Neural progenitor cell (in vitro differentiated cells): ENCODE measurements around the gene CRACR2A. TPM values are rescaled to one million over a fixed set of nuclear protein-coding genes. Genes with fewer than 3 reads are reported as not detected.

Experiments
- DNase-seq: peaks from one replicate; pipeline ENCODE4 v3.0.0-alpha.2; 2016; ENCODE audit warnings: low spot score
- H2AFZ ChIP-seq: fragments of 200-600 bp; sonication (generic); replicated peaks from 2 replicates; pipeline ENCODE4 v1.6.1; 2016; ENCODE audit warnings: antibody characterized with exemption
- H3F3A ChIP-seq: fragments of 200-600 bp; sonication (generic); 2 replicates; pipeline ENCODE4 v1.6.1; 2016; ENCODE audit warnings: antibody characterized with exemption, low read depth
- H3K27ac ChIP-seq: fragments of 200-600 bp; sonication (generic); 2 replicates; pipeline ENCODE4 v1.5.1; 2016; ENCODE audit warnings: mild to moderate bottlenecking
- H3K27me3 ChIP-seq: fragments of 200-600 bp; sonication (generic); 2 replicates; pipeline ENCODE4 v1.6.1; 2016; ENCODE audit warnings: mild to moderate bottlenecking, moderate library complexity
- H3K36me3 ChIP-seq: fragments of 200-600 bp; sonication (generic); 2 replicates; pipeline ENCODE4 v1.5.1; 2016
- H3K4me1 ChIP-seq: fragments of 200-600 bp; sonication (generic); 2 replicates; pipeline ENCODE4 v1.6.1; 2016; ENCODE audit warnings: mixed run types
- H3K4me2 ChIP-seq: fragments of 200-600 bp; sonication (generic); 2 replicates; pipeline ENCODE4 v1.6.1; 2016
- H3K4me3 ChIP-seq: fragments of 200-600 bp; sonication (generic); 2 replicates; pipeline ENCODE4 v1.5.1; 2016
- H3K79me2 ChIP-seq: fragments of 200-600 bp; sonication (generic); 2 replicates; pipeline ENCODE4 v1.6.1; 2016; ENCODE audit warnings: low read depth
- H3K9ac ChIP-seq: fragments of 200-600 bp; sonication (generic); 2 replicates; pipeline ENCODE4 v1.6.1; 2016
- H3K9me3 ChIP-seq: fragments of 200-600 bp; sonication (generic); 2 replicates; pipeline ENCODE4 v1.5.1; 2016; ENCODE audit warnings: low read depth
- H4K20me1 ChIP-seq: fragments of 200-600 bp; sonication (generic); 2 replicates; pipeline ENCODE4 v1.6.1; 2016; ENCODE audit warnings: low read depth
- H3K27ac Mint-ChIP-seq: 3 replicates; pipeline ENCODE4 v1.8.0; 2021; ENCODE audit warnings: mixed read lengths
- H3K27me3 Mint-ChIP-seq: 2 replicates; pipeline ENCODE4 v1.8.0; 2022; ENCODE audit warnings: low read depth, mild to moderate bottlenecking, inconsistent platforms, moderate library complexity, mixed read lengths; ENCODE audit not compliant: insufficient read depth
- H3K36me3 Mint-ChIP-seq: 3 replicates; pipeline ENCODE4 v1.8.0; 2021; ENCODE audit warnings: mixed read lengths
- H3K4me1 Mint-ChIP-seq: 3 replicates; pipeline ENCODE4 v1.8.0; 2021; ENCODE audit warnings: mixed read lengths
- H3K4me3 Mint-ChIP-seq: 3 replicates; pipeline ENCODE4 v1.8.0; 2021; ENCODE audit warnings: mild to moderate bottlenecking, moderate library complexity, mixed read lengths
- H3K9me3 Mint-ChIP-seq: 3 replicates; pipeline ENCODE4 v1.8.0; 2020; ENCODE audit warnings: mixed read lengths
- EZH2 ChIP-seq: fragments of 200-600 bp; sonication (generic); IDR thresholded peaks from 2 replicates; pipeline ENCODE4 v1.6.1; 2017; ENCODE audit warnings: antibody characterized with exemption, mild to moderate bottlenecking, moderate library complexity
- EZH2phosphoT487 ChIP-seq: fragments of 200-600 bp; sonication (generic); IDR thresholded peaks from 2 replicates; pipeline ENCODE4 v1.6.1; 2017; ENCODE audit warnings: antibody characterized with exemption
- total RNA-seq: library from RNA; depleted of rRNA; stranded (reverse); fragments of >200 nt; gene quantifications from 2 replicates; pipeline ENCODE4 v1.2.3, GENCODE V29; 2015; ENCODE audit warnings: low replicate concordance
- TF ChIP-seq, protein P1 (sequence below): fragments of 200-600 bp; sonication (generic); IDR thresholded peaks from 2 replicates; pipeline ENCODE4 v1.5.1; 2017; ENCODE audit warnings: antibody characterized with exemption, mild to moderate bottlenecking

Gene CRACR2A
- total RNA-seq, 1 donor from 2014 or later: 0.06 TPM

DNA sequence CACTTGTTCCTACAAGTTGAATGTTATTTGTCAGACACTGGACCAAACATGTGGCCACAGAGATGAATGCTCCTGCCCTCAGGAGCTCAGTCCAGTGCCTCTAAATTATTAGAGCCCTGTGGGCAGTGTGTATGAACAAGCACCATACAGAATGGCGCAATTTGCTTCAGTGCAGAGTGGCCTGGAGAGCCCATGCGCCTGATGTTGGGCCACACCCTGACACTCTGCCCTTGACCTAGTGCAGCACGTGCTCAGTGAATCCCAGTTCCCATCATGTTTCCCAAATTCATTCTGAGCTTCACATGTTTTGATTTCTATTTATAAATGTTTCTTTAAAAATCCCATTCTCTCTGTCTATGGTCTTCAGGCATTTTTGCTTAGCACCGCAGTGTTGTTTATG lies 145.1 kb downstream of the CRACR2A start:
- Histone ChIP-seq H3F3A (peaks cover 35% of the 10 kb centered on the region), H3K27ac (no peak overlapping the region), H3K79me2 (no peaks in the 10 kb centered on the region), H3K9me3 (no peaks in the 10 kb centered on the region), H3K27me3 (peaks cover 5% of the 10 kb centered on the region), H3K36me3 (no peaks in the 10 kb centered on the region), H2AFZ (no peak overlapping the region), H4K20me1 (no peaks in the 10 kb centered on the region), H3K4me3 (no peak overlapping the region), H3K4me2 (no peak overlapping the region), H3K9ac (no peak overlapping the region), H3K4me1 (peaks cover 44% of the 10 kb centered on the region)
- DNase-seq: no peak
- H3K4me1 Mint-ChIP-seq: peaks cover 43% of the 10 kb centered on the region
- no peaks in the 10 kb centered on the region for H3K36me3 Mint-ChIP-seq
- H3K9me3 Mint-ChIP-seq: peaks cover 7% of the 10 kb centered on the region
- TF ChIP-seq, protein P1, sequence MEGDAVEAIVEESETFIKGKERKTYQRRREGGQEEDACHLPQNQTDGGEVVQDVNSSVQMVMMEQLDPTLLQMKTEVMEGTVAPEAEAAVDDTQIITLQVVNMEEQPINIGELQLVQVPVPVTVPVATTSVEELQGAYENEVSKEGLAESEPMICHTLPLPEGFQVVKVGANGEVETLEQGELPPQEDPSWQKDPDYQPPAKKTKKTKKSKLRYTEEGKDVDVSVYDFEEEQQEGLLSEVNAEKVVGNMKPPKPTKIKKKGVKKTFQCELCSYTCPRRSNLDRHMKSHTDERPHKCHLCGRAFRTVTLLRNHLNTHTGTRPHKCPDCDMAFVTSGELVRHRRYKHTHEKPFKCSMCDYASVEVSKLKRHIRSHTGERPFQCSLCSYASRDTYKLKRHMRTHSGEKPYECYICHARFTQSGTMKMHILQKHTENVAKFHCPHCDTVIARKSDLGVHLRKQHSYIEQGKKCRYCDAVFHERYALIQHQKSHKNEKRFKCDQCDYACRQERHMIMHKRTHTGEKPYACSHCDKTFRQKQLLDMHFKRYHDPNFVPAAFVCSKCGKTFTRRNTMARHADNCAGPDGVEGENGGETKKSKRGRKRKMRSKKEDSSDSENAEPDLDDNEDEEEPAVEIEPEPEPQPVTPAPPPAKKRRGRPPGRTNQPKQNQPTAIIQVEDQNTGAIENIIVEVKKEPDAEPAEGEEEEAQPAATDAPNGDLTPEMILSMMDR: no peak
- TF ChIP-seq EZH2 (no peak), EZH2phosphoT487 (no peak)
- no peak overlapping the region for H3K27ac Mint-ChIP-seq
- H3K27me3 Mint-ChIP-seq: peaks cover 17% of the 10 kb centered on the region
- H3K4me3 Mint-ChIP-seq: no peak overlapping the region

DNA sequence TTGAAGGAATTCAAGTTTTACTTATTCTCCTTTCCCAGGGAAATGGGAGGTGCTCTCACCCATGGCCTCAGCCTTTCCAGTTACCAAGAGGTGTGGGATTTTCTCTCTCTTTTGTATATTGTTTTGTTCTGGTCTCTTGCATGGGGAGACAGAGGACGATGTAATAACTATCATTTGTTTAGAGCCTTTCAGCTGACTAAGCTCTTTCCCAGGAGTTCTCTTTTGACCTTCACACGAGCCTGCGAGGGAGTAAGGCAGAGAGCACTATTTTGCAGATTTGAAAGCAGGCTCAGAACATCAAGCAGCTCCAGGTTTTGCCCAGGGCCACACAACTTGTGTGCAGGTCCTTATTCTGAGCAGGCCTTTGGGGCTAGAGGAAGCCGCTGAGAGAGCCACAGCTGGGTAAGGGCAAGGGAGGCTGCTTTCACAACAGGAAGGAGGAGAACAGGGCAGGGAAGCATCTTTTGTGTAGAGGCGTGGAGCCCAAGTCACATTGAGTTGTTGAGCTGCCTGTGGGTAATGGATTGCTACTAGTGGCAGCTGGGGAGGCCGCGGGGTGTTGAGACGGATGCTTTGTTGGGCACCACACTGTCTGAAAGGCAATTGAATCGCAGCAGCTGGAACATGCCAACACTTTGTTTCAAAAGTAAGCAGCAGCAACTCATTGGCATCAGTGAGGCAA lies 145.7 kb downstream of the CRACR2A start:
- Histone ChIP-seq H3K27me3 (peaks cover 5% of the 10 kb centered on the region), H3K9me3 (no peaks in the 10 kb centered on the region), H3K4me3 (no peak overlapping the region), H3K4me1 (peaks cover 51% of the 10 kb centered on the region), H3K79me2 (no peaks in the 10 kb centered on the region), H2AFZ (no peak overlapping the region), H4K20me1 (no peaks in the 10 kb centered on the region), H3K9ac (no peak overlapping the region), H3F3A (peaks cover 35% of the 10 kb centered on the region), H3K27ac (no peak overlapping the region), H3K36me3 (no peaks in the 10 kb centered on the region), H3K4me2 (no peak overlapping the region)
- H3K27me3 Mint-ChIP-seq: peaks cover 18% of the 10 kb centered on the region
- TF ChIP-seq EZH2: no peak
- TF ChIP-seq EZH2phosphoT487: no peak
- TF ChIP-seq, protein P1: no peak
- H3K36me3 Mint-ChIP-seq: no peaks in the 10 kb centered on the region
- peaks cover 50% of the 10 kb centered on the region for H3K4me1 Mint-ChIP-seq
- H3K4me3 Mint-ChIP-seq: no peak overlapping the region
- H3K27ac Mint-ChIP-seq: peak overlapping the region; percentile 62
- peak; percentile 20 for DNase-seq
- peaks cover 7% of the 10 kb centered on the region for H3K9me3 Mint-ChIP-seq

DNA sequence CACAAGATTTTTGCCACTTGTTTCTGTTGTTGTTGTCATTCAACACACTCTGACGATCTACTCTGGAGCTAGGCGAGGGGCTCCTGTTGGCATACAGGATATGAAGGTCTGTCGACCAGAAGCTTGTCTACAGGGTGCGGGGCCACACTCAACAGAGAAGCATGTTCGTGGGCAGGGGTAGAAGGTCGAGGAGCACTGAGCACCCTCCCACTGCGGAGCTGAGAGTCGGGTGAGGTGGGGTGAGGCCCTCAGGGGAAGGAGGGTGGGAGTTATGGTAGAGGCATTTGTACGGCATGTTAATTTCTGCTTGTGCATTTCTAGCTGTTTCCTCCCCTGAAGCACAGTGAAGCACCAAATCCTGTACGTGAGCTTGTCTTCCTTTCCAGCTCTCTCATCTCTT lies 146.8 kb downstream of the CRACR2A start:
- Mint-ChIP-seq H3K27ac (no peak overlapping the region), H3K4me3 (no peak overlapping the region), H3K4me1 (peaks cover 58% of the 10 kb centered on the region), H3K27me3 (peaks cover 20% of the 10 kb centered on the region), H3K9me3 (peaks cover 7% of the 10 kb centered on the region), H3K36me3 (no peaks in the 10 kb centered on the region)
- Histone ChIP-seq H3F3A (peaks cover 35% of the 10 kb centered on the region), H3K79me2 (no peaks in the 10 kb centered on the region), H3K4me1 (peaks cover 58% of the 10 kb centered on the region), H3K36me3 (no peaks in the 10 kb centered on the region), H3K27ac (no peak overlapping the region), H3K4me3 (no peak overlapping the region), H2AFZ (no peak overlapping the region), H3K9me3 (no peaks in the 10 kb centered on the region), H3K4me2 (peak overlapping the region; percentile 66), H3K9ac (no peak overlapping the region), H3K27me3 (peaks cover 5% of the 10 kb centered on the region), H4K20me1 (no peaks in the 10 kb centered on the region)
- no peak for DNase-seq
- no peak for TF ChIP-seq EZH2phosphoT487
- TF ChIP-seq EZH2: no peak
- TF ChIP-seq, protein P1: no peak
